Measurements from ENCODE around the gene SUPV3L1. TPM values are rescaled to one million over a fixed set of nuclear protein-coding genes. Genes with fewer than 3 reads are reported as not detected.
"Not testable (repeated sequence)": the region's sequence is repeated elsewhere in the genome, so short reads cannot be mapped to it uniquely, and the experiment has no call there.

Gene SUPV3L1
- total and polyA plus RNA-seq, 9 donors: 22.3 to 30.2 (median 25.0) TPM

- no peaks in the 10 kb centered on the region for H3K9me3 ChIP-seq (replicated peaks; ENCODE audit: control insufficient read depth, low read depth, low read length)
- no peaks in the 10 kb centered on the region for H3K4me1 ChIP-seq (ENCODE audit: control insufficient read depth, insufficient read depth, low read length)
- no peak for DNase-seq
- H3K36me3 ChIP-seq (ENCODE audit: control insufficient read depth, insufficient read depth, low read length): no peaks in the 10 kb centered on the region
- H3K4me3 ChIP-seq (ENCODE audit: low read length): no peak overlapping the region
- H3K27ac ChIP-seq (ENCODE audit: low read length): no peak overlapping the region
- no CpG with 5 or more reads among the region's 3 CpGs for WGBS (ENCODE audit: insufficient coverage)
- H3K27me3 ChIP-seq (ENCODE audit: control insufficient read depth, insufficient read depth, low read length): no peaks in the 10 kb centered on the region
These were observed 28.1 kb upstream of the SUPV3L1 start for GRCh38 chr10:69151984-69152383.

GRCh38 chr10:69153227-69153626, 26.8 kb upstream of the SUPV3L1 start:
- Histone ChIP-seq H3K27ac (ENCODE audit: low read length) (no peak overlapping the region), H3K27me3 (ENCODE audit: control insufficient read depth, insufficient read depth, low read length) (no peaks in the 10 kb centered on the region), H3K4me3 (ENCODE audit: low read length) (no peak overlapping the region), H3K9me3 (replicated peaks; ENCODE audit: control insufficient read depth, low read depth, low read length) (no peaks in the 10 kb centered on the region), H3K36me3 (ENCODE audit: control insufficient read depth, insufficient read depth, low read length) (no peaks in the 10 kb centered on the region), H3K4me1 (ENCODE audit: control insufficient read depth, insufficient read depth, low read length) (no peaks in the 10 kb centered on the region)
- 81% methylated on average over 4 of the region's 6 CpGs for WGBS (ENCODE audit: insufficient coverage)
- no peak for DNase-seq

DNA sequence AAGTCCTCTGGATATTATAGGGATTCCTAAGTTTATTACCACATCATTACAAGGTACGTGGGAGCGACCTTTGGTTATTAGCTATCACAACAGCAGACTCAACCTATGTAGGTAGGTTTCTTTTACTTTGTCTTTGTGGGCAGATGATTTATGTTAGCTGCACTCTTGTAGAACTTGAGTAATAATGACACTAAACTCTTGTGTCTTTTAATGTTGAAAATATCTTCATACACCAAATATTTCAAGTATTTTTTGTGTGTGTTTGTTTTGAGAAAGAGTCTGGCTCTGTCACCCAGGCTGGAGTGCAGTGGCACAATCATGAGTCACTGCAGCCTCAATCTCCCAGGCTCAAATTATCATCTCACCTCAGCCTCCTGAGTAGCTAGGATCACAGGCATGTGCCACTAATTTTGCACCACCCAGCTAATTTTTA, 19.2 kb upstream of the SUPV3L1 start:
- peaks cover 13% of the 10 kb centered on the region for H3K36me3 ChIP-seq (ENCODE audit: control insufficient read depth, insufficient read depth, low read length)
- no peak overlapping the region for H3K27ac ChIP-seq (ENCODE audit: low read length)
- no peak overlapping the region for H3K4me3 ChIP-seq (ENCODE audit: low read length)
- WGBS (ENCODE audit: insufficient coverage): no CpG with 5 or more reads among the region's 2 CpGs
- no peaks in the 10 kb centered on the region for H3K9me3 ChIP-seq (replicated peaks; ENCODE audit: control insufficient read depth, low read depth, low read length)
- no peaks in the 10 kb centered on the region for H3K4me1 ChIP-seq (ENCODE audit: control insufficient read depth, insufficient read depth, low read length)
- H3K27me3 ChIP-seq (ENCODE audit: control insufficient read depth, insufficient read depth, low read length): no peaks in the 10 kb centered on the region
- DNase-seq: no peak

DNA sequence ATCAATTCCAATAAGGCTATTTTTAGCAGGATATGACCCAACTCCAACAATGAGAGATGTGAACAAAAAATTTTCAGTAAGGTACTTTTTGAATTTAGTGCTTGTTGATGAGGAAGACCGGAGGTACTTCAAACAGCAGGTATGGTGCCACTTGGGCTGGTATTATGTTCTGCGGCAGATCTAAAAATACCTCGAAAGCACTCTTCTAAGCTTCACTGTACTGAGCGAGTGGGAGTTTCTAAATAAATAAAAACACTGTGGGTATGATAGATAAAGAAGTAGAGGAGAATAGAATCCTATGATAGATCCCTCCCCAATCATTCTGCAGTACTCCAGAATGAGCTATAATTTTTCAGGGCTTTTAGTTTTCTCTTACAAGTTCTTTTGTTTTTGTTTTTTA, 11.5 kb upstream of the SUPV3L1 start:
- WGBS (ENCODE audit: insufficient coverage): 100% methylated on average over 2 of the region's 4 CpGs
- DNase-seq: no peak

DNA sequence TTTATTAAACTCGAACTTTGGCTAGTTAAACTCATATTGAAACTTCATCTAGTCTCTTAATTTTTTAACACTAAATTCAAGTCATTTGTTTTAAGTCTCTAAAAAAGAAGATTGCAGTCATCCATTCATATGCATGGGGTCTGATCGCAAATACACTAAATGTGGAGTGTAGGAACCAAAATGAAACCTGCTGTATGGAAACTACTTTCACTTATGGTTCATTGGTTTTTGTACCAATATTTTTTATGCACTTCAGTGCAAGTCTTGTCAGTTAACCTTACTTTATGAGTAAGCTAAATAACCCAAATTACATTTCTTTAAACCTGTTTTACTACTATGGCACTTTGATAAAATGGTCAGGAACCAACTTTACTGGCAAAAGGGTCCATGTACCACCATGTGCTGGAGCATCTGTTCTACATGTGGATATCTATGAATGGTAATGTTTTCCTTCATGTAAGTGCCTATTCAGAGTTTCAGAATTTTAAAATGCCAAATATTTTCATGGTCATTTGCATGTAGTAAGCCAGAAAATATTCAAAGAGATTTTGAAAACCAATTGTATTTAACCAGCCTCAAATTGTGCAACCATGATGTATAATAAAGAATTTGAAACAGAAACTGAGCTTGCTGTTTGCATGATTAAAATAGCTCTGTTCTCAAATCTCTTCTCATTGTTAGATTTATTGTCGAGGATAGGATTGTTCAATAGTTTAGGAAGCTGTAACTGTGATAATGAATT, 7.6 kb upstream of the SUPV3L1 start:
- Histone ChIP-seq H3K27me3 (ENCODE audit: control insufficient read depth, insufficient read depth, low read length) (no peaks in the 10 kb centered on the region), H3K4me3 (ENCODE audit: low read length) (no peak overlapping the region), H3K4me1 (ENCODE audit: control insufficient read depth, insufficient read depth, low read length) (no peaks in the 10 kb centered on the region), H3K9me3 (replicated peaks; ENCODE audit: control insufficient read depth, low read depth, low read length) (no peaks in the 10 kb centered on the region), H3K27ac (ENCODE audit: low read length) (no peak overlapping the region), H3K36me3 (ENCODE audit: control insufficient read depth, insufficient read depth, low read length) (peaks cover 9% of the 10 kb centered on the region)
- DNase-seq: no peak
- WGBS (ENCODE audit: insufficient coverage): no CpG with 5 or more reads among the region's 3 CpGs

More for the DNA sequence above, 11.5 kb upstream of the SUPV3L1 start:
- Histone ChIP-seq H3K36me3 (ENCODE audit: control insufficient read depth, insufficient read depth, low read length) (peaks cover 16% of the 10 kb centered on the region), H3K4me3 (ENCODE audit: low read length) (no peak overlapping the region), H3K4me1 (ENCODE audit: control insufficient read depth, insufficient read depth, low read length) (no peaks in the 10 kb centered on the region), H3K27me3 (ENCODE audit: control insufficient read depth, insufficient read depth, low read length) (no peaks in the 10 kb centered on the region), H3K9me3 (replicated peaks; ENCODE audit: control insufficient read depth, low read depth, low read length) (no peaks in the 10 kb centered on the region), H3K27ac (ENCODE audit: low read length) (no peak overlapping the region)

- H3K27me3 ChIP-seq (ENCODE audit: control insufficient read depth, insufficient read depth, low read length); H3K4me3 ChIP-seq (ENCODE audit: low read length); H3K9me3 ChIP-seq (replicated peaks; ENCODE audit: control insufficient read depth, low read depth, low read length); H3K36me3 ChIP-seq (ENCODE audit: control insufficient read depth, insufficient read depth, low read length); DNase-seq; H3K4me1 ChIP-seq (ENCODE audit: control insufficient read depth, insufficient read depth, low read length); H3K27ac ChIP-seq (ENCODE audit: low read length): not testable (repeated sequence)
- WGBS (ENCODE audit: insufficient coverage): 92% methylated on average over 4 of the region's 4 CpGs
These were observed 4.7 kb upstream of the SUPV3L1 start for GRCh38 chr10:69175326-69175725.

DNA sequence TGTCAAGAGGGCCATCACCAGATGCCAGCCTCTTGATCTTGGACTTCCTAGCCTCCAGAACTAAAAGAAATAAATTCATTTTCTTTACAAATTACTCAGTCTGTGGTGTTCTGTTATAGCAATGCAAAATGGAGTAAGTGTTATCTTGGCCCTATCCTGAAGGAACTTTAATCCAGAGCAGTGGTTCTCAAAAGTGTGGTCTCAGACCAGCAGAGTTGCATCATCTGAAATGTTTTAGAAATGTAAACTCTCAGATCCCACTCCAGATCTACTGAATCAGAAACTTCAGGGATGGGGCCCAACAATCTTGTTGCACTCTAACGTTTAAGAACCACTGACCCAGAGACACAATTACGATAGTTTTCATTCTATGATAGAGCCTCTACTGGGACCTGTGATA, 3.2 kb upstream of the SUPV3L1 start:
- Histone ChIP-seq H3K9me3 (replicated peaks; ENCODE audit: control insufficient read depth, low read depth, low read length) (no peaks in the 10 kb centered on the region), H3K4me1 (ENCODE audit: control insufficient read depth, insufficient read depth, low read length) (peaks cover 11% of the 10 kb centered on the region), H3K36me3 (ENCODE audit: control insufficient read depth, insufficient read depth, low read length) (no peaks in the 10 kb centered on the region), H3K27me3 (ENCODE audit: control insufficient read depth, insufficient read depth, low read length) (no peaks in the 10 kb centered on the region), H3K4me3 (ENCODE audit: low read length) (no peak overlapping the region), H3K27ac (ENCODE audit: low read length) (no peak overlapping the region)
- WGBS (ENCODE audit: insufficient coverage): no CpG with 5 or more reads among the region's 2 CpGs
- DNase-seq: no peak

- WGBS (ENCODE audit: insufficient coverage): 17% methylated on average over 9 of the region's 21 CpGs
- H3K27ac ChIP-seq (ENCODE audit: low read length): peak overlapping the region; percentile 95
These were observed 818 bp upstream of the SUPV3L1 start for GRCh38 chr10:69179089-69179742.

DNA sequence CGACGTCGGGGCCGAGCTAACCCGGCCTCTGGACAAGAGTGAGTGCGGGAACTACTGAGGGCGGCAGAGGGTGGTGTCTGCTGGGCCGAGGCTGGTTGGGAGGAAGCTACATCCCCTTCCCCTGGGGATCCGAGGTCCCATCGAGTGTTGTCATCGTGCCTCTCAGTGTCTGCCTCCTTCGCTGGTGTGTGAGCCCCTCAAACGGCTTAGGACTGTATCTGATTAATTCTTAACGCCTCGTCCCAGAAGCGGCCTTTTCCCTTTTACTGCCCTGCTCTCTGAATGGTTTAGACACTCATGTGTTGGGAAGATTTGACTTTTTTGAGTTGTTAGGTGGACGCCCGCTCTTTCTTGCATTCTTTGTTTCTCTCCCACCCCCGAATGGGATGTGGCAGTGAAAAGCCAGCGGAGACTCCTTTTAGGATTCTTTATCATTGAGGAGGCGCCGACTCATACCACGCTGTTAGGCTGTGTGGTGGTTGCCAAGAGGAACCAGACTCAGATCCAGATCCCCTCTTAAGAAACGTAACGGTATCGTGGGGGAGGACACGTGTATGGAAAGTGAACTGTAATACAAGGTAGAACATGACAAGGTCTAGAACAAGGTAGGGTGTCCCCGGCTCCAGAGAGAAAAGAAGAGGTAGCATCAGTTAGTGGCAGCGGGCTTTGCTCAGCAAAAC, 631 bp downstream of the SUPV3L1 start:
- peak overlapping the region; percentile 95 for H3K27ac ChIP-seq (ENCODE audit: low read length)
- peak overlapping the region; percentile 97 for H3K4me3 ChIP-seq (ENCODE audit: low read length)
- peaks cover 11% of the 10 kb centered on the region for H3K4me1 ChIP-seq (ENCODE audit: control insufficient read depth, insufficient read depth, low read length)
- H3K9me3 ChIP-seq (replicated peaks; ENCODE audit: control insufficient read depth, low read depth, low read length): no peaks in the 10 kb centered on the region
- 8% methylated on average over 14 of the region's 29 CpGs for WGBS (ENCODE audit: insufficient coverage)
- no peaks in the 10 kb centered on the region for H3K27me3 ChIP-seq (ENCODE audit: control insufficient read depth, insufficient read depth, low read length)
- DNase-seq: peak; percentile 7
- H3K36me3 ChIP-seq (ENCODE audit: control insufficient read depth, insufficient read depth, low read length): peaks cover 10% of the 10 kb centered on the region

More at GRCh38 chr10:69179089-69179742, 818 bp upstream of the SUPV3L1 start:
- no peaks in the 10 kb centered on the region for H3K9me3 ChIP-seq (replicated peaks; ENCODE audit: control insufficient read depth, low read depth, low read length)
- H3K4me3 ChIP-seq (ENCODE audit: low read length): peak overlapping the region; percentile 97
- no peaks in the 10 kb centered on the region for H3K27me3 ChIP-seq (ENCODE audit: control insufficient read depth, insufficient read depth, low read length)
- peaks cover 7% of the 10 kb centered on the region for H3K36me3 ChIP-seq (ENCODE audit: control insufficient read depth, insufficient read depth, low read length)
- peaks cover 11% of the 10 kb centered on the region for H3K4me1 ChIP-seq (ENCODE audit: control insufficient read depth, insufficient read depth, low read length)
- no peak for DNase-seq

DNA sequence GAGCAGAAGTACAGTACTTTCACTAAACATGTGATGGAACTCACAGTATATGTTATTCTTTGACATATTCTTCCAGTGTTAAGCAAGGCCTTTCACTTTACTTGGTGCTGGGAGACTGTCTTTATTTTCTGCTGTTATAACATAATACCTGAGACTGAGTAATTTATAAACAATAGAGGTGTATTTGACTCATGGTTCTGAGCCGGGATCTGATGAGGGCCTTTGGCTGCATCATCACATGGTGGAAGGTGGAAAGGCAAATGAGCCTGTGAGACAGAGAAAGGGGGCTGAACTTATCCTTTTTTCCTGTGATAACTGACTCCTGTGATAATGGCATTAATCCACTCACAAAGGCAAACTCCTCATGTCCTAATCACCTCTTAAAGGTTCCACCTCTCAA, 1.4 kb downstream of the SUPV3L1 start:
- Histone ChIP-seq H3K27ac (ENCODE audit: low read length) (no peak overlapping the region), H3K36me3 (ENCODE audit: control insufficient read depth, insufficient read depth, low read length) (peaks cover 16% of the 10 kb centered on the region), H3K4me3 (ENCODE audit: low read length) (no peak overlapping the region), H3K9me3 (replicated peaks; ENCODE audit: control insufficient read depth, low read depth, low read length) (no peaks in the 10 kb centered on the region), H3K4me1 (ENCODE audit: control insufficient read depth, insufficient read depth, low read length) (peaks cover 11% of the 10 kb centered on the region), H3K27me3 (ENCODE audit: control insufficient read depth, insufficient read depth, low read length) (no peaks in the 10 kb centered on the region)
- DNase-seq: no peak
- WGBS (ENCODE audit: insufficient coverage): no CpG with 5 or more reads among the region's 1 CpG
